ENCODE results near the gene UBE3C. TPM values are rescaled to one million over a fixed set of nuclear protein-coding genes. Genes with fewer than 3 reads are reported as not detected.

The UBE3C gene
- total RNA-seq, 1 donor from 2014 or later = 65.3 TPM

Other genes starting within 250 kb of the UBE3C start
- 54.6 and 67.9 TPM in 2 replicates for gene LMBR1, start 245.7 kb upstream of the UBE3C start, total RNA-seq
- 34.7 and 39.1 TPM in 2 replicates for gene NOM1, start 189.2 kb upstream of the UBE3C start, total RNA-seq
- not detected in 2 replicates for gene MNX1, start 128.3 kb upstream of the UBE3C start, total RNA-seq
- gene DNAJB6, start 198.1 kb downstream of the UBE3C start, total RNA-seq = 74.3 and 75.6 TPM in 2 replicates

Measured in activated B cell treated with CpG ODN at 0.5 μM for 24 hours (primary cell).